GM21367 (cell line): ENCODE data around the gene HIF1A.
"Not testable (repeated sequence)": the region's sequence is repeated elsewhere in the genome, so short reads cannot be mapped to it uniquely, and the experiment has no call there.

Experiments
- ATAC-seq: cut with Tn5 transposase; IDR thresholded peaks from one replicate; pipeline ENCODE4 v1.9.1; 2021; ENCODE audit not compliant: unreplicated experiment

Gene HIF1A

DNA sequence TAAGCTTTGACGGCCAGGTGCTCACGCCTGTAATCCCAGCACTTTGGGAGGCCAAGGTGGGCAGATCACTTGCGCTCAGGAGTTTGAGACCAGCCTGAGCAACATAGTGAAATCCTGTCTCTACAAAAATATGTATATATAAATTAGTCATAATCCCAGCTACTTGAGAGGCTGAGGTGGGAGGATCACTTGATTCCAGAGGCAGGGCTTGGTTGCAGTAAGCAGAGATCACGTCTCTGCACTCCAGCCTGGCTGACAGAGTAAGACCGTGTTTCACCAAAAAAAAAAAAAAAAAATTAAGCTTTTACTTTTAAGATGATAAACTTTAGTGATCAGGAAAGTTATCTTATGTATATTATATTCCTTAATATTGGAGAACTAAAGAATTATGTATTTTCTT, 48.9 kb downstream of the HIF1A start:
- ATAC-seq: no peak

DNA sequence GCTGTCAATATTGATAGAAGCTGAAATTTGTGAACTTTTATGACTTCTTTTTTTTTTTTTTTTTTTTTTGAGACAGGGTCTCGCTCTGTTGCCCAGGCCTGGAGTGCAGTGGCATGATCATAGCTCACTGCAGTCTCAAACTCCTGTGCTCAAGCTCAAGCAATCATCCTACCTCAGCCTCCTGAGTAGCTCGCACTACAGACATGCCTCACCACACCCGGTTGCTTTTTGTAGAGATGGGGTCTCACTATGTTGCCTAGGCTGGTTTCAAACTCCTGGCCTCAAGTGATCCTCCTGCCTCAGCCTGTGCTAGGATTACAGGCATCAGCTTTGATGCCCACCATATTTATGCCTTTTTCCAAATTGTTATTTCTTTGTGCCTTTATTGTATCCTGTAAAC, 51.0 kb downstream of the HIF1A start:
- ATAC-seq: not testable (repeated sequence)

DNA sequence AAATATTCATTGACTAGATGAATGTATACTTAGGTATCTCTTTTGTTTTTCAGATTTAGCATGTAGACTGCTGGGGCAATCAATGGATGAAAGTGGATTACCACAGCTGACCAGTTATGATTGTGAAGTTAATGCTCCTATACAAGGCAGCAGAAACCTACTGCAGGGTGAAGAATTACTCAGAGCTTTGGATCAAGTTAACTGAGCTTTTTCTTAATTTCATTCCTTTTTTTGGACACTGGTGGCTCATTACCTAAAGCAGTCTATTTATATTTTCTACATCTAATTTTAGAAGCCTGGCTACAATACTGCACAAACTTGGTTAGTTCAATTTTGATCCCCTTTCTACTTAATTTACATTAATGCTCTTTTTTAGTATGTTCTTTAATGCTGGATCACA, 51.6 kb downstream of the HIF1A start:
- no peak for ATAC-seq

DNA sequence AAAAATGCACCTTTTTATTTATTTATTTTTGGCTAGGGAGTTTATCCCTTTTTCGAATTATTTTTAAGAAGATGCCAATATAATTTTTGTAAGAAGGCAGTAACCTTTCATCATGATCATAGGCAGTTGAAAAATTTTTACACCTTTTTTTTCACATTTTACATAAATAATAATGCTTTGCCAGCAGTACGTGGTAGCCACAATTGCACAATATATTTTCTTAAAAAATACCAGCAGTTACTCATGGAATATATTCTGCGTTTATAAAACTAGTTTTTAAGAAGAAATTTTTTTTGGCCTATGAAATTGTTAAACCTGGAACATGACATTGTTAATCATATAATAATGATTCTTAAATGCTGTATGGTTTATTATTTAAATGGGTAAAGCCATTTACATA, 52.0 kb downstream of the HIF1A start:
- ATAC-seq: no peak

GRCh38 chr14:61749264-61749663, 54.0 kb downstream of the HIF1A start:
- ATAC-seq: no peak

DNA sequence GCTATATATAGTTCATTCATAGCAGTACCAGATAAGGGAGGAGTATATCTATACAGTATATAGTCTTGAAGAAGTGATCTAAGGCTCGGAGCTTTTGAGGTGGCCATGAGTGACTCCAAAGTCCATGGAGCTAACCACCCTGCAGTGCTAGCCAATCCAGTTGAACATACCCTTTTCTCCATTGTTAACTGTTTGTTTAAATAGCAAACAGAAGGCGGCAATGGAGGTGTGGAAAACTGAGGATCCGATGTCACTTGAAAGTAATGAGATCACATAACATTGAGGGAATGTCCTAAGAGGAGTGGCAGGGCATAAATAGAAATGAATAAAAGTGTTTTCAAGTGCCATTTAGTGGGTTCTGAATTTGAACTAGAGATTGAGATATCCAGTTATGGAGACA, 54.6 kb downstream of the HIF1A start:
- no peak for ATAC-seq

DNA sequence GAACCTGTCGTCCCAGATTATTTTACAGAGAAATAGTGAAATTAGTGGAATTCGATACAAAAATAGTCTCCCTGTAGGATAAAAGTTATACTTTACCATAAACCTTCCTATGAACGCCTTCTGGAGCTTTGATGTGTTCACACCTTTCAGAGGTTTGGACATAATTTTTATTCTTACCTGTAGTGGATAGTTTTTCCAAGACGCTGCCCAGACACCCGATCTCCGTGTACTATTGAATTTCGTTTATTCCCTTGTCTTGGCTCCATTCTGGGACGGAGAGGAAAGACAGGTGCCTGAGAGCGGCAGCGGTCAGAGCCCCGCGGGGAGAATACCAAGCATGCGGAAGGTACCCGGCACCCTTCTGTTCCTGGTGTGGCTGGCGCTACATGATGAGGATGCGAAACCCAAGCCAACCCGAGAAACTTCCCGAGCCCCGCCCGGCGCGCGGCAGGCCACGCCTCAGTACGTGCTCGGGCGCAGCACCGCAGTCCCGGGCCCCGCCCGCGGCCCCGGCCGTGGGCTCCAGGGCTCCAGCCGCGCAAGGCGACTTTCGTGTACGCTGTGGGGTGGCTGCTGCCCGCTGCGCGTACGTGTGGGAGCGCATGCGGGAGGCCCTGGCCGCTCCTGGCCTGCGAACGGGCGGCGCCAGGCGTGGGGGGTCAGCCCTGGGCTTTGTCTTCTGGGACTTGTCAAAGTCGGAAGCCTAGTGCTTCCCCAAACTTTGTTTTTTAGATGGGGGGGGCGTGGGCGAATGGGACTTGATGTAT, 55.6 kb downstream of the HIF1A start:
- ATAC-seq: peak; percentile 89

DNA sequence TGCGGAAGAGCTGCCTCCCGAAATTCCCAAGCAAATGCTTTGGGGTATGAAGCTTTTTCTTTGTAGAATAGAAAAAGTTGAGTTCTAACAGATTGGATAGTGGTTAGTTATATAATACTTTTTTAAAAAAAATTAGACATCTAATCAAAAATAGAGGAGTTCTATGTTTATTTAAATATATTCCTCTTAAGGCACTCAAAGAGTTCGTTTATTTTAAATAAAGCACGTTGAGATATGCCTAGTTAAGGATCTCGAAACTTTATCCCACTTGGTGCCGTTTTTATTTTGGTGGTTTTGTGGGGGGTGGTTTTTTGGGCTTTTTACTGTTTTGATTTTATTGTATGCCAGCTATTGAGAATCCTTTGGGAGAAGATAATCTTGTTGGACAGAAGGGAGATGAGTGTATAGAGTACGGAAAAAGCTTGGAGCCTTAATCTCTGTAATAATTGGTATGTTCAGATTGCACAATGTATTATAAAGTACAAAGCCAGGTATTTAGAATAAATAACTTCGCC, 56.2 kb downstream of the HIF1A start:
- ATAC-seq: no peak

GRCh38 chr14:61752626-61753025, 57.3 kb downstream of the HIF1A start:
- peak; percentile 38 for ATAC-seq

- ATAC-seq: no peak
These were observed 58.3 kb downstream of the HIF1A start for GRCh38 chr14:61753631-61754030.

DNA sequence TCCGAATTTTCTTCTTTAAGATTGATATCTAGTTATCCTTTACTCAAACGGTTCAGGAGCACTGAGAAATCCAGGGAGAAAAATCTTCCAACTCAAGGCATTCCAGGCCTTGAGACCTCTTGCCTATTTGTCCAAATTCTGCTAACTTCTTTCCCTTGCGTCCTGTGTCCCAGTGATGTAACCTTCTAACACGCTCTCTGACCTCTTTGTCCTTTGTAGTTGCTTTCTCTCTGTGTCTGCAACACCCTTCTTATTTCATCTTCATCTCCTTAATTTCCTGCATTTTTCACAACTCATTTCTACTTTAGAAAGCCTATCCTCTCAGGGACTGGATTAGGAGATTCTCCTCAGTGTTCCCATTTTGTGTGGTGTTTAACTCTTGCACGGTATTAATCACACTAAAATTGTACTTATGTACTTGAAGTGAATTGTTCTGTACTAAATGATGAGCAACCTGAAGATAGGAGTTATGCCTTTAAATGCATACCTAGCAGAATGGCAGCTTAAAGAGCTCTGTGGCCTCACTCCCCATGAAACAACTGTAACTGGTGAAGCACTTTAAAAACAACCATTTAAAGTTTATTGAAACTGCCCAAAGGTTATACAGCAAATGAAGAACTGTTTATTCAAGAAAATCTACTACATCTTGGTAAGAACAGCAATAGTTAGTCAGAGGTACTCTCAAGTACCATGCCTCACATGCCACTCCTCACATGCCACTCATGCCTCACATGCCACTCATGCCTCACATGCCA, 59.5 kb downstream of the HIF1A start:
- no peak for ATAC-seq

DNA sequence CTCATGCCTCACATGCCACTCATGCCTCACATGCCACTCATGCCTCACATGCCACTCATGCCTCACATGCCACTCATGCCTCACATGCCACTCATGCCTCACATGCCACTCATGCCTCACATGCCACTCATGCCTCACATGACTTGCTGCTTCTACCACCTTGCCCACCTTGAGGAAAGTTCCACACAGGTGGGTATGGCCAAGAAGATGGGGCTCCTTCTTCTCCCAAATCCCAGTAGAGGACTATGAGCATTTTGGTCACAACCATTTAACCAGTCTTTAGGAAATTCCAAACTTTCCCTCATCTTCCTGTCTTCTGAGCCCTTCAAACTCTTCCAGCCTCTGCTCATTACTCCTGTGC, 60.0 kb downstream of the HIF1A start:
- not testable (repeated sequence) for ATAC-seq

DNA sequence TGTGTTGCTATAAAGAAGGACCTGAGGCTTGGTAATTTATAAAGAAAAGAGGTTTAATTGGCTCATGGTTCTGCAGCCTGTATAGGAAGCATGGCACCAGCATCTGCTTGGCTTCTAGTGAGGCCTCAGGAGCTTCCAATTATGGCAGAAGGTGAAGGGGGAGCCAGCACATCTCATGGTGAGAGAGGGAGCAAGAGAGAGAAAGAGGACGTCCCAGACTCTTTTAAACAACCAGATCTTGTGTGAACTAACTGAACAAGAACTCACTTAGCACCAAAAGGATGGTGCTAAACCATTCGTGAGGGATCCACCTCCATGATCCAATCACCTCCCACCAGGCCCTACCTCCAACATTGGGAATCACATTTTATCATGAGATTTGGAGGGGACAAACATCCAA, 60.8 kb downstream of the HIF1A start:
- ATAC-seq: no peak

DNA sequence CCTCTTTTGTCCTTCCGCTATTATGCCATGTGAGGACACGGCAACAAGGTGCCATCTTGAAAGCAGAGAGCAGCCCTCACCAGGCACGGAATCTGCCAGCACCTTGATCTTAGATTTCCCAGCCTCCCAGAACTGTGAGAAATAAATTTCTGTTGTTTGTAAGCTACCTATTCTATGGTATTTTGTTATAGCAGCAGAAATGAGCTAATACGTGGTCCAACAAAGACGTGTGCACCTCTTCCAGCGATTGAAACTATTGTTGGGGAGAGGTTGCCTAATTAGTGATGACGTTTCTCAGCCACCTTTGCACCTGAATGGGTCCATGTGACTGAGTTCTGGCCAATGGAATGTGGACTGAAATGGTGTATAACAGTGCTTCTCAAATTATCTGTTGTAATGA, 64.6 kb downstream of the HIF1A start:
- no peak for ATAC-seq

DNA sequence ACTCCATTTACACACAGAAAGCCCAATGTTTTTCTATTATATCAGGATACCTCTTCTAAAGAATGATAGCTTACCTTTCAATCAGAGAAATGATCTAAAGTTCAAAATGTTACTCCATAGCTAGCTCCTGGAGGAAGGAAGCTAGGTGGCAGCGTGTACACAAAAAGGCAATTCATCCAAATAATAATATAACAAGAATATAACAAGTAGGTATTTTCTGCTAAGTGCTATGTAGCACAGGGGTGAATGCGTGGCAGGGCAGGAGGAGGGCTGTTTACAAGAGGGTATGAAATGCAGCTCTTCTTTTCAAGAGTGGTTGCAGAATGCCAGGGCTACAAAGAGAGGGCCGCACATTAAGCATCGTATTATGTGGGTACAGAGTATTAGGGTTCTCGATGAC, 66.2 kb downstream of the HIF1A start:
- peak; percentile 12 for ATAC-seq

DNA sequence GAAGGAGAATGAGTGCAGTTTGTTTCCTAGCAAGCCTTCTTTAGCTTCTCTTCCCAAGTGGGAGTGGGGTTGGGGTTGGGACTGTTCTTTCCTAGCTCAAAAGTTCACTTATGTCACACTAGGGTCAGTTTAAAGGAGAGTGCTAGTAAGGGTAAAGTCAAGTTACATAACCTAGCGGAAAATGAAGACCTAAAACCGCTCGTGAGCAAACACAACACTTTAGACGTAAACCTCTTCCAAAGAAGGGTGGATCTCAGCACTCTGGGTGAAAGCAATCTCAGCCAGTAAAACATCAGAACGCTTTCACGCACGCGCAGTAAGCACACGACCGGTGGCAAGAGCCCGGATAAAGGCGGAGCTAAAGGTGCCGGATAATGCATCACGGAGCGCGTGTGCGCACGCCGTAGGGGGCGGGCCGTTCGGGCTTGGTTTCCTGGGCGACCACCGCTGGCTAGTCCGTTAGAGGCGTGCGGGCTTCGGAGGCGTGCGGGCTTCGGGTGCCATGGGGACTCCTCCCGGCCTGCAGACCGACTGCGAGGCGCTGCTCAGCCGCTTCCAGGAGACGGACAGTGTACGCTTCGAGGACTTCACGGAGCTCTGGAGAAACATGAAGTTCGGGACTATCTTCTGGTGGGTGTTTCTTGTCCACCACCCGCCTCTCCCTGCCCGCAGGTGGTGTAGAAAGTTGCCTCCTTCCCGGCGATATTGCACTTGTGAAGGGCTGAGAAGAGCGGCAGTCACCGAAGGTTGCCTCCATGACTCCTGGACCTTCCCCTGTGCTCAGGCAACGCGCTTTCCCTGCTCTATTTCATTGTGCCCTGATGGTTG, 66.9 kb downstream of the HIF1A start, which contains the start of gene SNAPC1:
Gene SNAPC1, plus strand, starts transcription at position 462 of the 828 bp plus-strand sequence. Its CDS starts 41 bp downstream, at position 503.
- ATAC-seq: peak; percentile 99

DNA sequence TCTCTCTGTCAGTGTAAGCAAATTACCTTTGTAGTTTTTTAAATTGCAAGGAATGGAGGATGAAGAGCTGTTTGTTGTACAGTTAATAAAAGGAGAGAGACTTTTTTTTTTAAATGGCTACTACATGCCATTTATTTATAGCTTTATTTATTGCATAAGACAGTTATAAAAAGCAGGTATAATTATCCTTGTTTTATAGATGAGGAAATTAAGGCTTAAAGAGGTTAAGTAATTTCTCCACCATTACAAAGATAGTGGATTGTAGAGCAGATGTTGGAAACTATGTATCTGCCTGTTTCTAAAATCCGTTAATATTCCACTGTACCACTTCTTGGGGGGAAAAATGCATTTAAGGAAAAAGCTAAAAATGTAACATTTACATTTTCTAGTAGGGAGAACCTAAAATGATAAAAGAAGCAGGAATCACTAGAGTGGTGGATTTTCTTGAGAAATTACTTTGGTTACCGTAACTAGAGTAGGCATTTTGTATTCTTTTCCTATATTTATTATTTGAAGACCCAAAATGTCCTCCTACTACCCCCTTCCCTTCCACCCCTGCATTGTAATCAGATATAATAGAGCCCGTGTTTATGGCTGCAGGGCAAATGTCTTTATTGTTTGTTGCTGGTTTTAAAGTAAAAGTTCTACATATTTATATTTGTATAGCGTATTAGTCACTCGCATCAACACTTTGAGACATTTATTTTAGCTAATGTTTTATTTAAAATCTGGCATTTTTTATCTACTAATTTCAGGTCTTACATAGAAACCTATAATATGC, 69.2 kb downstream of the HIF1A start:
- ATAC-seq: no peak

DNA sequence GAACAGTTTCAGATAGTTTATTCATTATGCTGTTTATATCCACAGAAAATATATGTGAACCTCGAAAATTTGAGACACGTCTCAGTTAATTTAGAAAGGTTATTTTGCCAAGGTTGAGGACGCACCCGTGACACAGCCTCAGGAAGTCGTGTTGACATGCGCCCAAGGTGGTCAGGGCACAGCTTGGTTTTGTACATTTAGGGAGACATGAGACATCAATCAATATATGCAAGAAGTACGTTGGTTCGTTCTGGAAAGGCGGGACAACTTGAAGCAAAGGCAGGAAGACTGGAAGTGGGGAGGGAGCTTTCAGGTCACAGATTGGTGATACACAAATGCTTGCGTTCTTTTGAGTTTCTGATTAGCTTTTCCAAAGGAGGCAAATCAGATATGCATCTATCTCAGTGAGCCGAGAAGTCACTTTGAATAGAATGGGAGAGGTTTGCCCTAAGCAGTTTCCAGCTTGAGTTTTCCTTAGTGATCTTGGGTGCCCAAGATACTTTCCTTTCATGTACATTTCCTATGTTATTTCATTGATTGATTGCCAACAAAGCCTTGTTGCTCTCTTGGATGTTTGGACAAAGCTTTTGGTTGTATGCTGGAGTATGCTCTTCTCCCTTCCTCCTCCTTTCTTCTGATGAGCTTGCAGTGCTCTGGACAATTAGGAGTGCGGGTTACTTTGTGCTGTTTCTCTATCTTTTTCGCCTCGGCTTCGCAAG, 70.1 kb downstream of the HIF1A start:
- ATAC-seq: no peak

DNA sequence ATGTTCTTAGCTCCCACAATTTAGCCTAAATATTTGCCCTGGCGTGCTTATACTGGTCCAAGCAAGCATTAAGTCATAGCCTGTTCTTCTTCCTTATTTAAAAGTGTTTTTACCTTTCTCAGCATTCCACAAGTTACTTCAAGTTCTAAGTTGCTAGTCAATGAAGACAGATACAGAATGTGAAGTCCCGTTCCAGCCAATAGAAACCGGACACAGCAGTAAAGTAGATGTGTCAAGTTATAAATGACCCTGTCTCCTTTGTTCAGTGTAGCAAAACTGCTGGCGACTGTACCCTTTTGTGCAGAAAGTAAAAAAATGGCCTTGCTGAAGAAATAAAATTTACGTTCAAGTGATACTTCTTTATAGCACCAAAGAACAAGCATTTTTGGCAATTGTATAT, 70.8 kb downstream of the HIF1A start:
- no peak for ATAC-seq

GRCh38 chr14:61768240-61768639, 72.9 kb downstream of the HIF1A start:
- ATAC-seq: no peak
